H1 (cell line): ENCODE measurements around the gene PELI2. TPM values are rescaled to one million over a fixed set of nuclear protein-coding genes. Genes with fewer than 3 reads are reported as not detected.
"Not testable (repeated sequence)": the region's sequence is repeated elsewhere in the genome, so short reads cannot be mapped to it uniquely, and the experiment has no call there.

Source experiments
- CTCF ChIA-PET: fragments of 300-600 bp; sonication (Branson Sonifier 250); formaldehyde crosslinking; loops from one replicate; lab custom pipeline; 2021; ENCODE audit not compliant: partially characterized antibody; lab: Charles Lee
- POLR2A ChIA-PET: fragments of 300-600 bp; sonication (Branson Sonifier 250); formaldehyde crosslinking; loops from one replicate; lab custom pipeline; 2021; ENCODE audit warnings: inconsistent platforms; ENCODE audit not compliant: partially characterized antibody; lab: Charles Lee
- DNase-seq, 2 experiments: peaks; one replicate each; pipeline versions ENCODE4 v3.0.0 to v3.0.0-alpha.2; 2010 to 2022; ENCODE audit warnings: low spot score in 2 of 2, low read depth in 1 of 2, mixed read lengths in 1 of 2
- FAIRE-seq: peaks from 2 replicates; lab custom pipeline; 2011; peaks lifted over from hg19 to GRCh38; lab: Jason Lieb, UNC
- H2AFZ ChIP-seq: 2 replicates; pipeline ENCODE4 v1.8.1; 2012; ENCODE audit warnings: low read length, inconsistent platforms
- H2AK5ac ChIP-seq: 2 replicates; pipeline ENCODE4 v1.6.1; 2013; ENCODE audit warnings: low read depth, low read length
- H2BK120ac ChIP-seq: replicated peaks from 2 replicates; pipeline ENCODE3; 2013; ENCODE audit warnings: low read depth, low read length, inconsistent platforms
- H2BK12ac ChIP-seq: 2 replicates; pipeline ENCODE4 v1.6.1; 2013; ENCODE audit warnings: low read depth, low read length
- H2BK15ac ChIP-seq: 2 replicates; pipeline ENCODE4 v1.6.1; 2013; ENCODE audit warnings: low read length
- H2BK20ac ChIP-seq: 2 replicates; pipeline ENCODE4 v1.6.1; 2013; ENCODE audit warnings: low read length
- H2BK5ac ChIP-seq: 2 replicates; pipeline ENCODE4 v1.6.1; 2013; ENCODE audit warnings: low read depth, low read length
- H3K14ac ChIP-seq: 2 replicates; pipeline ENCODE4 v1.6.1; 2013; ENCODE audit warnings: inconsistent platforms; ENCODE audit not compliant: insufficient read length
- H3K18ac ChIP-seq: 2 replicates; pipeline ENCODE4 v1.6.1; 2013; ENCODE audit warnings: low read length; ENCODE audit errors: extremely low read depth
- H3K23ac ChIP-seq: 2 replicates; pipeline ENCODE4 v1.6.1; 2013; ENCODE audit warnings: inconsistent platforms; ENCODE audit not compliant: insufficient read length
- H3K23me2 ChIP-seq: 2 replicates; pipeline ENCODE4 v1.6.1; 2013; ENCODE audit warnings: low read depth, low read length
- H3K27ac ChIP-seq: 2 replicates; pipeline ENCODE4 v1.6.1; 2011; ENCODE audit warnings: low read depth, low read length, inconsistent platforms
- H3K27me3 ChIP-seq, 4 experiments: replicated peaks in 1 of 4; 1 replicate in 1 of 4; 2 replicates in 3 of 4; pipeline versions ENCODE4 v1.6.1 to v1.8.1; 2011 to 2013; ENCODE audit warnings: low read length in 3 of 4, mild to moderate bottlenecking in 3 of 4, inconsistent platforms in 2 of 4, mixed read lengths in 2 of 4, moderate library complexity in 1 of 4; ENCODE audit not compliant: control insufficient read depth in 3 of 4, insufficient read depth in 3 of 4; ENCODE audit errors: extremely low read depth in 1 of 4
- H3K36me3 ChIP-seq, 4 experiments: 2 replicates each; pipeline versions ENCODE4 v1.6.1 to v1.8.1; 2011 to 2013; ENCODE audit warnings: mild to moderate bottlenecking in 4 of 4, low read length in 3 of 4, moderate library complexity in 2 of 4, control low read depth in 1 of 4, inconsistent platforms in 1 of 4; ENCODE audit not compliant: insufficient read depth in 4 of 4, control insufficient read depth in 2 of 4
- H3K4ac ChIP-seq: replicated peaks from 2 replicates; pipeline ENCODE3; 2013; ENCODE audit warnings: low read length, low read depth, mixed read lengths, inconsistent platforms; ENCODE audit not compliant: insufficient read length
- H3K4me1 ChIP-seq, 4 experiments: replicated peaks in 1 of 4; 1 replicate in 1 of 4; 2 replicates in 3 of 4; pipeline versions ENCODE4 v1.6.1 to v1.8.1; 2011 to 2013; ENCODE audit warnings: low read length in 3 of 4, inconsistent platforms in 2 of 4, mixed read lengths in 1 of 4; ENCODE audit not compliant: insufficient read depth in 4 of 4, control insufficient read depth in 3 of 4
- H3K4me2 ChIP-seq, 2 experiments: 2 replicates each; pipeline versions ENCODE4 v1.6.1 to v1.8.1; 2011 to 2013; ENCODE audit warnings: low read depth in 2 of 2, low read length in 2 of 2, control low read depth in 1 of 2, inconsistent platforms in 1 of 2, mild to moderate bottlenecking in 1 of 2; ENCODE audit not compliant: insufficient read depth in 1 of 2
- H3K4me3 ChIP-seq, 4 experiments: fragments of 200-600, 300-600 bp in 1 of 4; sonication (generic), shearing (Covaris generic), sonication (Bioruptor Twin) in 1 of 4; 2 replicates each; pipeline versions ENCODE4 v1.5.1 to v1.8.1; 2011 to 2016; ENCODE audit warnings: low read length in 4 of 4, low read depth in 3 of 4, control low read depth in 2 of 4, inconsistent platforms in 2 of 4, mild to moderate bottlenecking in 2 of 4, mixed read lengths in 1 of 4, moderate library complexity in 1 of 4; ENCODE audit not compliant: insufficient read depth in 2 of 4; ENCODE audit errors: extremely low read depth in 1 of 4
- H3K56ac ChIP-seq: replicated peaks from 2 replicates; pipeline ENCODE3; 2013; ENCODE audit warnings: low read depth, mild to moderate bottlenecking, mixed read lengths, low read length, inconsistent platforms; ENCODE audit not compliant: insufficient read length
- H3K79me1 ChIP-seq: 2 replicates; pipeline ENCODE4 v1.6.1; 2013; ENCODE audit warnings: low read depth, low read length, control low read depth
- H3K79me2 ChIP-seq, 2 experiments: 2 replicates each; pipeline versions ENCODE4 v1.6.1 to v1.8.1; 2012 to 2013; ENCODE audit warnings: low read length in 2 of 2, mild to moderate bottlenecking in 2 of 2, inconsistent platforms in 1 of 2; ENCODE audit not compliant: insufficient read depth in 2 of 2, control insufficient read depth in 1 of 2
- H3K9ac ChIP-seq, 4 experiments: replicated peaks in 1 of 4; 1 replicate in 1 of 4; 2 replicates in 3 of 4; pipeline versions ENCODE4 v1.6.1 to v1.8.1; 2011 to 2013; ENCODE audit warnings: low read depth in 3 of 4, low read length in 3 of 4, control low read depth in 2 of 4, mild to moderate bottlenecking in 2 of 4, moderate library complexity in 2 of 4, inconsistent platforms in 1 of 4; ENCODE audit errors: extremely low read depth in 1 of 4
- H3K9me3 ChIP-seq, 2 experiments: 2 replicates each; pipeline versions ENCODE4 v1.6.1 to v1.8.1; 2012 to 2013; ENCODE audit warnings: mild to moderate bottlenecking in 2 of 2, moderate library complexity in 2 of 2, control low read depth in 1 of 2, inconsistent platforms in 1 of 2, low read depth in 1 of 2, low read length in 1 of 2, mixed read lengths in 1 of 2; ENCODE audit not compliant: insufficient read depth in 2 of 2
- H4K20me1 ChIP-seq, 2 experiments: replicated peaks in 1 of 2; 2 replicates each; pipeline versions ENCODE3 to v1.8.1; 2011 to 2013; ENCODE audit warnings: inconsistent platforms in 2 of 2, low read length in 2 of 2, mild to moderate bottlenecking in 1 of 2; ENCODE audit not compliant: insufficient read depth in 2 of 2, control insufficient read depth in 1 of 2
- H4K5ac ChIP-seq: 2 replicates; pipeline ENCODE4 v1.6.1; 2013; ENCODE audit warnings: low read length, low read depth, mixed read lengths, inconsistent platforms; ENCODE audit not compliant: insufficient read length
- H4K8ac ChIP-seq: 2 replicates; pipeline ENCODE4 v1.8.0; 2013; ENCODE audit warnings: mild to moderate bottlenecking, moderate library complexity, low read length, inconsistent platforms; ENCODE audit not compliant: insufficient read depth; ENCODE audit errors: extremely low read depth
- H4K91ac ChIP-seq: replicated peaks from 2 replicates; pipeline ENCODE3; 2013; ENCODE audit warnings: low read length, mixed read lengths, inconsistent platforms; ENCODE audit not compliant: insufficient read length
- CBX5 ChIP-seq: fragments of 300-800, 300-1000 bp; sonication (generic); IDR thresholded peaks from 2 replicates; pipeline ENCODE4 v1.7.1; 2016; ENCODE audit warnings: antibody characterized with exemption, low read length, low read depth
- CEBPB ChIP-seq: IDR thresholded peaks from 2 replicates; pipeline ENCODE4 v1.6.1; 2012; ENCODE audit warnings: low read depth, low read length
- HDAC2 ChIP-seq, 2 experiments: fragments of 300-600 bp in 1 of 2; sonication (generic) in 1 of 2; IDR thresholded peaks; 2 replicates each; pipeline ENCODE4 v1.6.1; 2011 to 2012; ENCODE audit warnings: low read depth in 2 of 2, low read length in 2 of 2, mild to moderate bottlenecking in 2 of 2, moderate library complexity in 2 of 2, borderline replicate concordance in 1 of 2, inconsistent platforms in 1 of 2
- JUN ChIP-seq: IDR thresholded peaks from 2 replicates; pipeline ENCODE4 v1.6.1; 2011; ENCODE audit warnings: low read depth, mild to moderate bottlenecking, improper control_type of control experiment, low read length
- KDM1A ChIP-seq: fragments of 200-600, 300-600 bp; sonication (generic); IDR thresholded peaks from 2 replicates; pipeline ENCODE4 v1.7.1; 2016; ENCODE audit warnings: mild to moderate bottlenecking, low read length, borderline replicate concordance
- RNF2 ChIP-seq: fragments of 200-900, 300-1000 bp; sonication (generic); IDR thresholded peaks from 2 replicates; pipeline ENCODE4 v1.7.1; 2016; ENCODE audit warnings: borderline replicate concordance, low read depth, mild to moderate bottlenecking, antibody characterized with exemption, low read length; ENCODE audit not compliant: poor library complexity, severe bottlenecking; ENCODE audit errors: missing control alignments
- TAF7 ChIP-seq: optimal IDR thresholded peaks from 2 replicates; pipeline ENCODE3; 2011; ENCODE audit warnings: low read depth, mild to moderate bottlenecking, inconsistent platforms, low read length, moderate library complexity, borderline replicate concordance
- WGBS, 2 experiments: shearing (Covaris generic) in 1 of 2; methylation state at CpG; one replicate each; pipeline versions ENCODE4 v1.1.6 to v1.1.7; 2013 to 2015; ENCODE audit warnings: low lambda C conversion rate in 2 of 2, mixed read lengths in 2 of 2, inconsistent platforms in 1 of 2, low coverage in 1 of 2, missing lambda C conversion rate in 1 of 2; ENCODE audit not compliant: insufficient replicate concordance in 2 of 2, insufficient coverage in 1 of 2, insufficient read length in 1 of 2; ENCODE audit errors: extremely low coverage in 1 of 2, missing lambda C conversion rate in 1 of 2; 5-methylcytosine and 5-hydroxymethylcytosine counted together
- polyA plus RNA-seq, 7 experiments: library from polyadenylated mRNA; depleted of rRNA in 3 of 7; stranded (reverse) in 5 of 7; unstranded in 2 of 7; fragments of >200 nt in 5 of 7; fragments of 200-250 nt in 2 of 7; gene quantifications; 1 replicate in 5 of 7; 2 replicates in 1 of 7; 4 replicates in 1 of 7; pipeline versions ENCODE4 v1.2.1 to v1.2.3, GENCODE V29; 2011 to 2013; ENCODE audit warnings: missing spikeins in 2 of 7, mixed read lengths in 2 of 7
- total RNA-seq: library from RNA; stranded (reverse); fragmentation: NEBNext Ultra II Directional; extraction: Animal tissue kit (Norgen Biotek cat#: 25700); gene quantifications from 2 replicates; pipeline ENCODE4 v1.2.1, GENCODE V29; 2021
- TF ChIP-seq, protein P1 (sequence below): IDR thresholded peaks from 2 replicates; pipeline ENCODE4 v1.6.1; 2011; ENCODE audit warnings: low read depth, mild to moderate bottlenecking, low read length; ENCODE audit not compliant: insufficient read depth

Gene PELI2
- total and polyA plus RNA-seq, 2 of the 8 experiments (the other 6 are each of a cell fraction or from before 2014, with no cell fraction given): 14.6 to 25.7 TPM

DNA sequence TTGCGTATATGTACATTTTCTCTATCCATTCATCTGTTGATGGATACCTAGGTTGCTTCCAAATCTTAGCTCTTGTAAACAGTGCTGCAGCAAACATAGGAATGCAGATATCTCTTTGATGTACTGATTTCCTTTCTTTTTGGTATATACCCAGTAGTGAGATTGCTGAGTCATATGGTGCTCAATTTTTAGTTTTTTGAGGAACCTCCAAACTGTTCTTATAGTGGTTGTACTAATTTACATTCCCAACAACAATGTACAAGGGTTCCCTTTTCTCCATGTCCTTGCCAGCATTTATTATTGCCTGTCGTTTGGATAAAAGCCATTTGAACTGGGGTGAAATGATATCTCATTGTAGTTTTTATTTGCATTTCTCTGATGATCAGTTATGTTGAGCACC is 44.3 kb downstream of the PELI2 start (continued):
- TF ChIP-seq TAF7: no peak
- TF ChIP-seq KDM1A: no peak
- no peak for TF ChIP-seq RNF2
- TF ChIP-seq CBX5: no peak
- no peak for TF ChIP-seq CEBPB
- TF ChIP-seq HDAC2 (IDR thresholded peaks at IDR 0.05; ENCODE audit: borderline replicate concordance in 1 of 2, low read depth in 2 of 2, low read length in 2 of 2): no peak
- no peak for TF ChIP-seq JUN
- TF ChIP-seq, protein P1, sequence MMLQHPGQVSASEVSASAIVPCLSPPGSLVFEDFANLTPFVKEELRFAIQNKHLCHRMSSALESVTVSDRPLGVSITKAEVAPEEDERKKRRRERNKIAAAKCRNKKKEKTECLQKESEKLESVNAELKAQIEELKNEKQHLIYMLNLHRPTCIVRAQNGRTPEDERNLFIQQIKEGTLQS: no peak
- TF ChIP-seq, all 59 proteins: peak for 0

DNA sequence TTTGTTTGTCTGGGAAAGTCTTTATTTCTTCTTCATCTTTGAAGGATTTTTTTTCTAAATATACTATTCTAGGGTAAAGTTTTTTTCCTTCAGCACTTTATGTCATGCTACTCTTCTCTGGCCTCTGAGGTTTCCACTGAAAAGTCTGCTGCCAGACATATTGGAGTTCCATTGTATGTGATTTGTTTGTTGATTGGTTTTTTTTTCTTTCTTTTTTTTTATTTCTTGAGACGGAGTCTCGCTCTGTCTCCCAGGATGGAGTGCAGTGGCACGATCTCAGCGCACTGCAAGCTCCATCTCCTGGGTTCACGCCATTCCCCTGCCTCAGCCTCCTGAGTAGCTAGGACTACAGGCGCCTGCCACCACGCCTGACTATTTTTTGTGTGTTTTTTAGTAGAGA is 48.4 kb downstream of the PELI2 start:
- H3K79me1 ChIP-seq, DNase-seq, H4K20me1 ChIP-seq, CTCF ChIA-PET, H2BK20ac ChIP-seq, H2AK5ac ChIP-seq, H3K14ac ChIP-seq, H3K27me3 ChIP-seq, H2BK120ac ChIP-seq, H3K23me2 ChIP-seq, H2AFZ ChIP-seq, H3K4me1 ChIP-seq, H3K36me3 ChIP-seq, H3K18ac ChIP-seq, H3K56ac ChIP-seq, FAIRE-seq, H3K23ac ChIP-seq, POLR2A ChIA-PET, H3K4ac ChIP-seq, H3K27ac ChIP-seq, H2BK12ac ChIP-seq, H3K9me3 ChIP-seq, H3K4me2 ChIP-seq, H2BK15ac ChIP-seq, H3K4me3 ChIP-seq, H3K9ac ChIP-seq, H2BK5ac ChIP-seq, H4K91ac ChIP-seq, H4K5ac ChIP-seq, H4K8ac ChIP-seq: not testable (repeated sequence)
- WGBS, 2 experiments: 96% methylated on average over 5 of the region's 7 CpGs; no CpG with 5 or more reads in 1 of the 2 experiments
- peaks cover 0 to 91% of the 10 kb centered on the region in 2 experiments; a peak in 3 of 4 replicates for H3K79me2 ChIP-seq
